Stimulated activated CD8-positive, alpha-beta memory T cell treated with anti-CD3 and anti-CD28 coated beads, Interleukin-7, amount 100 ng/mL, for 48 hours (primary cell): ENCODE results near the gene MGAT4C.

ENCODE experiments used
- DNase-seq, 2 donors: peaks; one replicate each; pipeline ENCODE4 v3.0.0-alpha.2; 2020; ENCODE audit warnings: low read depth in 1 of 2; ENCODE audit errors: extremely low read depth in 1 of 2

The MGAT4C gene

GRCh38 chr12:85985996-85986395 lies 270.2 kb downstream of the MGAT4C start:
- no peak for DNase-seq

- DNase-seq, result no peak
Observed at GRCh38 chr12:85983601-85984000, 272.6 kb downstream of the MGAT4C start.

- no peak for DNase-seq
Observed at GRCh38 chr12:85979641-85980040, 276.6 kb downstream of the MGAT4C start.

GRCh38 chr12:85975716-85976115 lies 280.5 kb downstream of the MGAT4C start:
- DNase-seq, result no peak

GRCh38 chr12:85971800-85972199 lies 284.4 kb downstream of the MGAT4C start:
- no peak for DNase-seq

- no peak for DNase-seq
Observed at GRCh38 chr12:85968606-85969005, 287.6 kb downstream of the MGAT4C start.

GRCh38 chr12:85963326-85963725 lies 292.9 kb downstream of the MGAT4C start:
- no peak for DNase-seq

GRCh38 chr12:85956081-85956480 lies 300.1 kb downstream of the MGAT4C start:
- no peak for DNase-seq

- no peak for DNase-seq
Observed at GRCh38 chr12:85955127-85955526, 301.1 kb downstream of the MGAT4C start.

- no peak for DNase-seq
Observed at GRCh38 chr12:85951823-85952222, 304.4 kb downstream of the MGAT4C start.

- DNase-seq, result no peak
Observed at GRCh38 chr12:85949253-85949652, 306.9 kb downstream of the MGAT4C start.

GRCh38 chr12:85948340-85948739 lies 307.9 kb downstream of the MGAT4C start:
- DNase-seq, result no peak

- no peak for DNase-seq
Observed at GRCh38 chr12:85947286-85947685, 308.9 kb downstream of the MGAT4C start.

- DNase-seq, result no peak
Observed at GRCh38 chr12:85946375-85946774, 309.8 kb downstream of the MGAT4C start.

GRCh38 chr12:85927166-85927565 lies 329.0 kb downstream of the MGAT4C start:
- DNase-seq, result no peak

- DNase-seq, result no peak
Observed at GRCh38 chr12:85923767-85924331, 332.3 kb downstream of the MGAT4C start.

- no peak for DNase-seq
Observed at GRCh38 chr12:85920324-85920947, 335.8 kb downstream of the MGAT4C start.
